Nephron progenitor cell (in vitro differentiated cells): ENCODE data around the gene SLC51B.

Experiments used
- DNase-seq: peaks from one replicate; pipeline ENCODE4 v3.0.0; 2021
- H3K27ac Mint-ChIP-seq: 2 replicates; pipeline ENCODE4 v1.8.0; 2021; ENCODE audit warnings: mild to moderate bottlenecking, moderate library complexity, mixed read lengths
- H3K27me3 Mint-ChIP-seq: 2 replicates; pipeline ENCODE4 v1.8.0; 2021; ENCODE audit warnings: mild to moderate bottlenecking, low read depth, mixed read lengths; ENCODE audit not compliant: poor library complexity
- H3K36me3 Mint-ChIP-seq: 2 replicates; pipeline ENCODE4 v1.8.0; 2021; ENCODE audit warnings: low read depth, mixed read lengths
- H3K4me1 Mint-ChIP-seq: 2 replicates; pipeline ENCODE4 v1.8.0; 2021; ENCODE audit warnings: mixed read lengths
- H3K4me3 Mint-ChIP-seq: 2 replicates; pipeline ENCODE4 v1.8.0; 2021; ENCODE audit warnings: mild to moderate bottlenecking, moderate library complexity, mixed read lengths
- H3K9me3 Mint-ChIP-seq: 2 replicates; pipeline ENCODE4 v1.8.0; 2021; ENCODE audit warnings: mild to moderate bottlenecking, moderate library complexity, mixed read lengths
- CTCF ChIP-seq: fragments of 200-600 bp; sonication (generic); IDR thresholded peaks from 2 replicates; pipeline ENCODE4 v1.5.0; 2021; ENCODE audit warnings: antibody characterized with exemption

The SLC51B gene

GRCh38 chr15:65085990-65086679 is 40.9 kb downstream of the SLC51B start:
- peak overlapping the region; percentile 12 for H3K4me3 Mint-ChIP-seq
- H3K27ac Mint-ChIP-seq, result no peak overlapping the region
- peaks cover 83% of the 10 kb centered on the region for H3K4me1 Mint-ChIP-seq
- no peaks in the 10 kb centered on the region for H3K9me3 Mint-ChIP-seq
- H3K27me3 Mint-ChIP-seq, result peaks cover 11% of the 10 kb centered on the region
- peak; percentile 49 for TF ChIP-seq CTCF
- DNase-seq, result peak; percentile 58
- no peaks in the 10 kb centered on the region for H3K36me3 Mint-ChIP-seq

GRCh38 chr15:65086680-65087111 is 41.5 kb downstream of the SLC51B start:
- Mint-ChIP-seq H3K4me3 (no peak overlapping the region), H3K4me1 (peaks cover 82% of the 10 kb centered on the region)
- DNase-seq, result no peak

GRCh38 chr15:65087411-65087810 is 42.2 kb downstream of the SLC51B start:
- no peaks in the 10 kb centered on the region for H3K9me3 Mint-ChIP-seq
- H3K27ac Mint-ChIP-seq, result peak overlapping the region; percentile 68
- no peak for TF ChIP-seq CTCF
- no peaks in the 10 kb centered on the region for H3K36me3 Mint-ChIP-seq
- H3K27me3 Mint-ChIP-seq, result peaks cover 11% of the 10 kb centered on the region
- H3K4me1 Mint-ChIP-seq, result peaks cover 82% of the 10 kb centered on the region
- DNase-seq, result no peak
- no peak overlapping the region for H3K4me3 Mint-ChIP-seq

More at GRCh38 chr15:65086680-65087111, 41.5 kb downstream of the SLC51B start:
- Mint-ChIP-seq H3K9me3 (no peaks in the 10 kb centered on the region), H3K36me3 (no peaks in the 10 kb centered on the region), H3K27ac (no peak overlapping the region), H3K27me3 (peaks cover 11% of the 10 kb centered on the region)
- peak; percentile 4 for TF ChIP-seq CTCF

GRCh38 chr15:65087873-65088642 is 42.9 kb downstream of the SLC51B start:
- Mint-ChIP-seq H3K36me3 (no peaks in the 10 kb centered on the region), H3K4me3 (no peak overlapping the region), H3K4me1 (peaks cover 81% of the 10 kb centered on the region), H3K27me3 (peaks cover 11% of the 10 kb centered on the region), H3K27ac (no peak overlapping the region), H3K9me3 (no peaks in the 10 kb centered on the region)
- DNase-seq, result no peak
- TF ChIP-seq CTCF, result no peak

GRCh38 chr15:65088643-65089021 is 43.4 kb downstream of the SLC51B start:
- Mint-ChIP-seq H3K4me1 (peaks cover 75% of the 10 kb centered on the region), H3K9me3 (no peaks in the 10 kb centered on the region)

More at GRCh38 chr15:65088643-65089021, 43.4 kb downstream of the SLC51B start:
- H3K27ac Mint-ChIP-seq, result no peak overlapping the region
- DNase-seq, result no peak
- no peaks in the 10 kb centered on the region for H3K36me3 Mint-ChIP-seq
- H3K27me3 Mint-ChIP-seq, result peaks cover 11% of the 10 kb centered on the region
- TF ChIP-seq CTCF, result no peak
- H3K4me3 Mint-ChIP-seq, result no peak overlapping the region
